Hematopoietic multipotent progenitor cell treated with erythropoietin and hydrocortisone succinate and interleukin-3 and kit ligand, for 15 days (in vitro differentiated cells): ENCODE results near the gene TADA3.
"Not testable (repeated sequence)": the region's sequence is repeated elsewhere in the genome, so short reads cannot be mapped to it uniquely, and the experiment has no call there.

ENCODE experiments used
- DNase-seq: peaks from one replicate; pipeline ENCODE4 v3.0.0-alpha.2; 2015; ENCODE audit warnings: low spot score

The TADA3 gene

GRCh38 chr3:9783954-9784353 is 8.3 kb downstream of the TADA3 start:
- DNase-seq: no peak

- peak; percentile 37 for DNase-seq
Observed at GRCh38 chr3:9782770-9783169, 9.5 kb downstream of the TADA3 start.

- no peak for DNase-seq
Observed at GRCh38 chr3:9781978-9782603, 10.2 kb downstream of the TADA3 start.

GRCh38 chr3:9781551-9781950 is 10.7 kb downstream of the TADA3 start:
- DNase-seq: no peak

- DNase-seq: no peak
Observed at GRCh38 chr3:9780910-9781309, 11.4 kb downstream of the TADA3 start.

- no peak for DNase-seq
Observed at GRCh38 chr3:9780458-9780812, 11.8 kb downstream of the TADA3 start.

- DNase-seq: no peak
Observed at GRCh38 chr3:9779721-9780457, 12.4 kb downstream of the TADA3 start.

GRCh38 chr3:9779075-9779593 is 13.1 kb downstream of the TADA3 start:
- no peak for DNase-seq

- DNase-seq: no peak
Observed at GRCh38 chr3:9778143-9779074, 13.9 kb downstream of the TADA3 start.

GRCh38 chr3:9777694-9778021 is 14.6 kb downstream of the TADA3 start:
- no peak for DNase-seq

GRCh38 chr3:9776896-9777693 is 15.2 kb downstream of the TADA3 start:
- no peak for DNase-seq

GRCh38 chr3:9771007-9771406 is 21.3 kb downstream of the TADA3 start:
- not testable (repeated sequence) for DNase-seq

- DNase-seq: no peak
Observed at GRCh38 chr3:9770276-9770812, 21.9 kb downstream of the TADA3 start.

- DNase-seq: no peak
Observed at GRCh38 chr3:9769426-9770275, 22.6 kb downstream of the TADA3 start, which contains the start of gene CAMK1. CAMK1 (minus strand) TSS chr3:9769947; CDS start chr3:9767749, 2,198 bp downstream.

- no peak for DNase-seq
Observed at GRCh38 chr3:9769012-9769411, 23.3 kb downstream of the TADA3 start.

- DNase-seq: no peak
Observed at GRCh38 chr3:9768141-9768775, 24.0 kb downstream of the TADA3 start.

GRCh38 chr3:9767418-9767817 is 24.9 kb downstream of the TADA3 start:
- DNase-seq: no peak

- no peak for DNase-seq
Observed at GRCh38 chr3:9765865-9766264, 26.4 kb downstream of the TADA3 start.

- DNase-seq: no peak
Observed at GRCh38 chr3:9762871-9763270, 29.4 kb downstream of the TADA3 start.

GRCh38 chr3:9761919-9762318 is 30.4 kb downstream of the TADA3 start:
- no peak for DNase-seq
